ENCODE data around the gene SYNDIG1.

SYNDIG1 gene

DNA sequence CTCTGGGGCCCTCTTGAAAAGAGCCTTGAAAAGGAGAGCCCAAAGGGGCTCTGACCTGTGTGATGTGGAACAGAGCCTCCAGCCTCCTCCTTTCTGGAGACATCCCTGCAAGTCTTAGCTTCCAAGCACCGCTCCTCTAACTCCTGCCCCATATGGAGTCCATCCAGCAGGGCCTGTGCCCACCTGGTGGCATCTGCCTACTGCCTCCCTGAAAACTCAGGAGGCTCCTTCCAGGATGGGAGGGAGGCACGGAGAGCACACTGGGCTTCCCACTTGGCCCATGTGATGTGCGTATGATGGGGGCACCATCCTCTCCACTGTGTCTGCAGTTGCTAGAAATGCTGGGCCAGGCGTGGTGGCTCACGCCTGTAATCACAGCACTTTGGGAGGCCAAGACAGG lies 98.1 kb downstream of the SYNDIG1 start:
- no peak for DNase-seq (ENCODE audit: low read depth)

DNA sequence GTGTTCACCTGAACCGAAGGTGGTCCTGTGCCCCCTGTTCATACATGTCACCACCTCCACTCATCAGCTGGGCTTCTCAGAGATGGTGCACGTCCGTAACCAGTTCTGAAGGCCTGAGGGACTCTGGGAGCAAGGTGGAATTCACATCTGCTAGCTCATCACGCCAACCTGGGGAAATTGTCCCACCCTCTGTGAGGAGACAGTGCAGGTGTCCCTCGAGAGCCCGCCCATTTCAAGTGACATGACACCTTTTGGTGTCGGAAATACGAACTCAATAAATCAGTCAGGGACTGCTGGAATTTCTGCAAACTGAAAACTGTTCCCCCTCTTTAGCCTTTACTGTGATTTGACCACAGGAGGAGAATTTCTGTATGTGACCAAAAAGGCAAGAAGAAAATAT lies 99.4 kb downstream of the SYNDIG1 start:
- no peak for DNase-seq (ENCODE audit: low read depth)

DNA sequence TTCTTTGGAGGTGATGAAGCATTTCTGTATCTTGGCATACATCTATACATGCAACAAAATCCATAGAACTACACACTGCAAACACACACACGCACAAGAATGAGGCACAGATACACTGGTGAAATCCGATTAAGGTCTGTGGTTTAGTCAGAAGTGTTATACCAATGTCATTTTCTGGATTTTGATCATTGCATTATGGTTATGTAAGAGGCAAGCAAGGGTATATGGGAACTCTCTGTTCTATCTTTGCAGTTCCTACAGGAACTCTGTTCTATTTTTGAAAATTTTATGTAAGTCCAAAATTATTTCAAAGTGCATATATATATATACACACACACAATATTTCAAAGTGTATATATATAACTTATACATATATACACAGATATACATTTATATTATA lies 101.7 kb downstream of the SYNDIG1 start:
- no peak for DNase-seq (ENCODE audit: low read depth)

DNA sequence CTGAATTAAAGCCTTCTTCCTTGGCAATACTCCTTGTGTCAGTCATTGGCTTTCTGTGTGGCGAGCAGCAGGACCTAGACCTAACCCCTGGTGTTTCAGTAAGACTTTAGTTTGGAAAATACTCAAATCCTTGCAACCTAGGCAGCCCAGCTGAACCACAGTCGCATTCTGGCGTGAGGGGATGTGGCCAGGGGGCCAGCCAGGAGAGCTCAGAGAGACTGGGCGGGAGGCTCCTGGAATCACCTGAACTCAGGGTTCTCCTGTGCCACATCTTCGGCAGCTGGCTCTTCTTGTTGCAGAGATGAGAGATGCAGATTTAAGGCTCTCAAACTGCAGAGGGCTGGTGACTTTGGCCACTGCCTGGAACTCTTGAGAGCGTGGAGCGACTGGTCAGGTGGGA lies 102.7 kb downstream of the SYNDIG1 start:
- no peak for DNase-seq (ENCODE audit: low read depth)

DNA sequence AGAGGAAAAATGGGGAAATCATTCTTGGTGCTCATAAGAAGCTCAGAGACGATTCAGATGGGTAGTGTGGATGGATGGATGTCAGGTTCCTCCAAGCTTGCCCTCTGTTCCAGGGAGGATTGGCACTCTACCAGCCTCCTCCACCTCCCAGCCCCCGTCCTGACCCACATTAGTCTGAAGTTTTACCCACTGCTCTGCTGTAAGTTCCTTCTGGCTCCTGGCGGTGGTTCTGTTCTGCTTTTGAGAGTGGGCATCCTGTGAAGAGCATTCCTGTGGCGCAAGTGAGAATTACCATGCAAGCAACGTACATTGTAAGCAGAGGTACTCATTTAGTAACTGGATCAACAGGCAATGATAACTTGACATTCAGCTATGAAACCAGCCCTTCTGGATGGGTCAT lies 103.4 kb downstream of the SYNDIG1 start:
- no peak for DNase-seq (ENCODE audit: low read depth)

DNA sequence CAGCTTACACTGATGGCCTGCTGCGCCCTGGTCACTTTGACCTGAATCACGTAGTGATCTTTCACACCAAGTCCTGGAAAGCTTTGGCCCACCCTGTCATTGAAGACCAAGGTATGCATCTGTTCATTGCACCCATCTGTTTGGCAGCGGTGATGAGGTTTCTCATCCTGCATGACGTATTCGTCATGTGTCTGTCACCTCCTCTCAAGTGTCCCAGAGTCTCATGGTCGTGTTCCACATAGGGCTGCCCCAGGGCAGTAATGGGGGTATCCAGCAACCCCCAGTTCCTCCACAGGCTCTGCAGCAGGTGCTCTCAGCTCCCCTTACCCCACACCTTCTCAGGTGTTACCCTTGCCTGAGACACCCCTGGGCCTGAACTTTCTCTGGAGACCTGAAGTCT lies 104.1 kb downstream of the SYNDIG1 start:
- no peak for DNase-seq (ENCODE audit: low read depth)

DNA sequence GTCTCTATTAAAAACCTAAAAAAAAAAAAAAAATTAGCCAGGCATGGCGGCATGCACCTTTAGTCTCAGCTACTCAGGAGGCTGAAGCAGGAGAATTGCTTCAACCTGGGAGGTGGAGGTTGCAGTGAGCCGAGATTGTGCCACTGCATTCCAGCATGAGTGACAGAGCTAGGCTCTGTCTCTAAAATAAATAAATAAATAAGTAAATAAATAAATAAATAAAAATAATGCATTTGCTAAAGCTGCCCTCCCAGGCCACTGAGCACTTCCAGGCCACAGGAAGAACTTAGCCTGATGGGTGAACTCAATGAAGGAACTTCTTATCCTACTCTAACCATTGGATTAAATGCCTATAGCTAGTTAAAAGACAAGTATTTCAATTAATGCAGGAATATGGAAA lies 104.9 kb downstream of the SYNDIG1 start:
- no peak for DNase-seq (ENCODE audit: low read depth)

DNA sequence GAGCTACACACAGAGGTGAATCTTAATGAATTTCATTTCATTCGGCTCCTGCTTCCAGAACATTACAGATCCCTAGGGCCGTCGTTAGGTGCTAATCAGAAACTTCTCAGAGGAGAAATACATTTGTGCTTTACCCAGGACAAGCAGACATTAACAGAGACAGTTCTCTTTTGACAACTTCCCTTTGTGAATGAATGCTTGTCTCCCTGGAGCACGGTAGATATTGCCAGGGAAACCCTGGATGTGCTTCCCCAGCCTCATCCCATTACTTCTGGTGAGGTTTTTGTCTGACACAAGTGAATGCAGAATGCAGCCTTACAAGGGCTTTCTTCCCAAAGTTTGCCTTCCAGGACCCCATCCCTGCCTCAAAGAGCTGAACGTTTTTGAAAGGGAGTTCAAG lies 105.4 kb downstream of the SYNDIG1 start:
- no peak for DNase-seq (ENCODE audit: low read depth)

DNA sequence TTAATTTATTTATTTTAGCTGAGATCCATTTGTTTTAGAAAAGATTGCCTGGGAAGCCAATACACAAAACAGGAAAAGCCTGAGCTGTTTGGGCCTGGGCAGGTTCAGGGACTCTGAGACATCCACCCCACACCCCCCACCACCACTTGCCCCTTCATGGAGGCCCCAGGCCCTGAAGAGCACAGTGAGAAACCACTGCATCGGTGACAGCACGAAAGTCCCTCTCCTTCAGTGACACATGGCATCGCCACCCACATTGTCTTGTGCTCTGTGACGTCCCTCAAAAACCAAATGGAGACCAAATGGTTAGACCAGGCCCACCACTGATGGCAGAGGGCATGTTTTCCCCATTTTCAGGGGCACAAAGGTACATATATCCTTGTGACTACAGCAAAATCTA lies 106.4 kb downstream of the SYNDIG1 start:
- DNase-seq (ENCODE audit: low read depth), result no peak

DNA sequence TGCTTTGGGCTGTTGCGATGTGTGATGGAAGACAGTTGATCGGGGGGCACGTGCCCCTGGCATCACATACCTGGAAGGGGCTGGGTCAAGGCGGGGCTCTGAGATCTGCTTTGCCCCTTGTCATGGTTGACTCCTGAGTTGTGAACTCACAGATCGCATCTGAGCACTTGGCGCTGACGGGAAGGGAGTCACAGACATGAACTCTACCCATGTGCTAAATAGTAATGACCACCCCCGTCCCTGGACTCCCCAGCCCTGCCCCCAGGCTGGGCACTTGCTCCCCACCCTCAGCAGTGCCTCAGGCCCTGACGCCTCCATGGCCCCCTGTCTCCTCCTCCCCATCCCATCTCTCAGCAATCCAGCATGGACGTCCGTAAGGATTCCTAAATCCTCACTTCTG lies 107.0 kb downstream of the SYNDIG1 start:
- no peak for DNase-seq (ENCODE audit: low read depth)

DNA sequence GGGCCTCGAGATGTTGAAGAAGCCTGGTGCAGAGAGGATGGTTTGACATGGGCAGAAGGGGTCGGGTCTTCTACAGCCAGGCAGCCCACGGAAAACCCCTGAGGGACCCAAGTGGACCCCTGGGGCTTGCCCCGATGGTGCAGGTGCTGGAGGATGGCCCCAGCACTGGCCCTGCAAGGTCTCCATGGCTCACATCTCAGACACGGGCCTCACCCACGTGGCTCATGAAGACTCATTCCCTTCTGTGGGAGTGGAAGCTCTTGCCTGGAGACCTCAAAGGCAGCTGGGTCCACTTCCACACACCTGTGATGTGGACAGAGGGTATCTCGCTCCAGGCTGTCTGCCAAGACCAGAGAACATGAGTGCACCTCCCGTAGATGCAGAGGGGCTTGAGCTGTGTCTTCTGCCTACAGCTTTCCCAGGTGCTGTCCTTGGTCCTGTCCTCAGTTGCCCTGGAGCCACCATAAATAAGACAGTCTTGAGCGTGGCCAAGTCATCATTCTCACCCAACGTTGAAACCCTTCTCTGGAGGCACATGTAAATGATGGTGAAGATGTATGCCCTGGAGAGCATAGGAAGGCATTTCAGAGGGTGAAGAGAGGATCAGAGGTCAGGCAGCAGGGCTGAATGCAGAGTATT lies 108.0 kb downstream of the SYNDIG1 start:
- peak; percentile 3 for DNase-seq (ENCODE audit: low read depth)

DNA sequence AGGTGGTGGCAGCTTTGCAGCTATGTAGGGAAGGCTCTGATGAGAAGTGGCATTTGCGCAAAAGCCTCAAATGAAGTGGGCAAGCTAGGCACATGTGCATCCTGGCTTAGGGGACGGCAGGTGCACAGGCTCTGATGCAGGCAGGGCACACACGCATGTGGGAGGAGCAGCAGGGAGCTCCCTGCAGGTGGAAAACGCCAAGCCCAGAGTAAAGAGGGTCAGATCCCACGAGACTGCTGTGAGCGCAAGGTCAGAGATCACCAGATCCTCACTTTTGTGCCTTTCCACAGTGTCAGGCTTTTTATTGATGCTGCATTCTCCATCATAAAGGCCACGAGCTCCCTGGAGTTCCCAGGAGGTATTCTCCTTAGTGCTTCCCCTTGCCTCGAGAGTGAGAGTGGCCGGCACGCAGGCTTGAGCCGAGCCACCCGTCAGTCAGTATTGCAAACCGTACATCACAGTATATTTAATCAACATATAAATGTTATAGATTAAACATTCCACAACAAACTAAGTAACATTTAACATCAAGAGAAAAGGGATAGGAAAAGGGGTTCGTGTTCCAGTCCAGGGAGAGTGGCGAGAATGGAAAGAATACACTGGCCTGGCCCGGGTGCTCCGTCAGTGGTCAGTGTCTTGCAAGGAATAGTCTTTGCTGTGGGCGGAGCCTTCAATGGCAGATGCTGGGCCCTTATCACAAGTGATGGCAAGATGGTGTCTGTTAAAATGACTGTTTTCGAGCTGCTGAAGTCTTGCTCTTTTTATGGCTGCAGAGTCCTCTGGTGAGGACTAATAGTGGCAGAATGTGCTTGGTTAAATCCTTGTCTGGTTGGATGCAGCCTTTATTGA lies 109.4 kb downstream of the SYNDIG1 start:
- no peak for DNase-seq (ENCODE audit: low read depth)

DNA sequence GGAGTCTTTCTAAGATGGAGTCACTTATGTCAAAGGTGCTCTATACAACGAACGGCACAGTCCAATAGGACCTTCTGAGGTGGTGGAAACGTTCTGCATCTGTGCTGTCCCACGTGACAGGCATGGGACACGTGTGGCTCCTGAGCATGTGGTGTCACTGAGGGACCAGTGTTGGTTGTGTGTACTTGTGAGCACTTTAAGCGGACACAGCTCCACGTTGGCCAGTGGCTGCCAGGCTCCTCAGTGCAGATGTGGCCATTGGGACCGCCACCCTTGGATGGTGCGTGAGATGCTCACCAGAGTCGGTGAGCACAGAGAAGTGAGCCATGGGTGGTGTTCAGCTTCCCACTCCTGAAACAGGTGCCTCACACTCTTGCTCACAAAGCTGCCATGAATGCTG lies 110.0 kb downstream of the SYNDIG1 start:
- DNase-seq (ENCODE audit: low read depth), result no peak

DNA sequence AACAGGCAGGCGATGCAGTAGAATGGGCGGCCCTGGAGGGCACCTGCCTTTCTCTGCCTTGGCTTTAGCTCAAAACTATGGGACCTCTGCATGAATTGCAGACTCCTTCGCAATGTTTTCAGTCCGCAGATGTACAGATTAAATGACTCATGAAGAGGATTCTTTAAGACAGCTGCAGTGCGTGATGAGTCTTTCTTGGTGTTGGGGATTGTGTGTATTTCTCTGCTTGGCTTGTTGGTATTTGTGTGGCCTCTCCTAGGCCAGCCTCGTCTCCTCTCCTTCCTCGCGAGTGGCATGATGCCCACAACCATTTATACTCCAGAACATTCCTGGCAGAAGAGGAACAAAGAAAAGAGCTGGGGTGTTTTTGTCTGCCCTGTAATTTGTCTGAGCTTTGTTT lies 110.6 kb downstream of the SYNDIG1 start:
- DNase-seq (ENCODE audit: low read depth), result no peak

DNA sequence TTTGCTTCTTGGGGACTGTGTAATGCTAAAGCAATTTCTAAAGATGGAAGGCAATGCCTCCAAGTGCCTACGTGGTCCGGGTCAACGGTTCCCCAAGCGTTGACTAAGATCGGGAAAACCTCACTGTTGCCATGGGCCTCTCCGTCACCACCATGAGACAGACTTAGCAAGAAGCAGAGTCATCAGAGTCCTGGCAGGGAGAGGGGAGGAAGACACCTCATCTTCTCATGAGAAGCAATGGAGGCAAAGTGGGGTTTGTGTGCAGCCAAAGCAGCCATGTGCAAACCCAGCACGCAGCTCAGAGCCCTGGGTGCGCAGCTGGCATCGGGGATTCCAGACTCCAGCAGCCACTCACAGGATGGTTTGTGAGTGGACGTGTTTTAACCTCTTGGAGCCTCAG lies 111.4 kb downstream of the SYNDIG1 start:
- DNase-seq (ENCODE audit: low read depth), result no peak

DNA sequence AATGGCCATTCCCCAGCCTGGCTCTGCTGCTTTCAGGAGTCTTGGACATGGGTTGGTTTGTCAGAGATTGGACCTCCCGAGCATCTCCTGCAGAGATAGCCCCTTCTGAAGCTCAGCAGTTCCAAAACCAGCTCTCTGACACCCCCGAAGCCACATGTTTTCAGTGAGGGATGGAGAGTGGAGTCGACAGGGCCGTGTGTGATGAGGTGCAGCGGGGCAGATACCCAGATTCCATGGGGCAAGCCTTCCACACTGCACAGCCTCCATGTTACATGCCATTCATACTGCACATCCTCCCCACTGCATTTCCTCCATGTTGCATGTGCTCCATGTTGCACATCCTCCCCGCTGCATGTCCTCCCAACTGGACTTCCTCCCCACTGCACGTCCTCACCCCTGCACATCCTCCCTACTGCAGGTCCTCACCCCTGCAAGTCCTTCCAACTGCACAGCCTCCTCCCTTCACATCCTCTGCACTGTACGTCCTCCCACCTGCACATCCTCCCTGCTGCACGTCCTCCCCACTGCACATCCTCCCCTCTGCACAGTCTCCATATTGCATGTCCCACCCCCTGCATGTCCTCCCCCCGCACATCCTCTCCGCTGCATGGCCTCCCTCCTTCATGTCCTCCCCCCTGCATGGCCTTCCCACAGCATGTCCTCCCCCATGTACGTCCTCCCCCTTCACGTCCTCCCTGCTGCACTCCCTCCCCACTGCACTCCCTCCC lies 112.2 kb downstream of the SYNDIG1 start:
- no peak for DNase-seq (ENCODE audit: low read depth)

DNA sequence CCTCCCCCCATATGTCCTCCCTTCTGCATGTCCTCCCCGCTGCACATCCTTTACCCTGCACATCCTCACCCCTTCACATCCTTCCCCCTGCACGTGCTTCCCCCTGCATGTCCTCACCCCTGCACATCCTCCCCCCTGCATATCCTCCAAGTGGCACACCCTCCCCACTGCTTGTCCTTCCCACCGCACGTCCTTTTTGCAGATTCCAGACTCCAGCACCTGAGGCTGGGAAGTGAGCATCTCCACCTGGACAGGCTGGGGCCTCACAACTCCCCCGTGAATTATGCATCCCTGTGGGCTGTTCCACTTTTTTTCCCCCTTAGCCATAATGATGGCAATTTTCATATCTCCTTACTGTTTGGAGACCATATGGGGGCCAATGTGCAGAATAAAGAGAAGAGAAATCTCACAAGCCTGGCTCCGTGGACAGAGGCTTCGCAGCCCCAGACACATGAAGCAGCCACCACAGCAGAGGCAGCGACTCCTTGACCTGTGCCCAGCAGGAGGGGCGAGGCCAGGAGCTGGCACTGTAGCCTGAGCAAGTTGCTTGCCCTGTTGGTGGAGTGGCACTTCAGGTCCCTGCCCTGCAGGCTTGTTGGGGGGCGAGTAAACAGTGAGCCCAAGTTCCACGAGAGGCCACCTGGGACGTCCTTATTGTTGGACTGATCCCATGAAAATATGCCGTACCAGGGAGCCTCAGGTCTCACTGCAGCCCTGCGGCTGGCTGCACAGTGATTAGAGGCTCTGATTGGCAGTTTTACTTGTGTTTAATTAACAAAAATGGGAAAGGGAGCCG lies 113.1 kb downstream of the SYNDIG1 start:
- no peak for DNase-seq (ENCODE audit: low read depth)

DNA sequence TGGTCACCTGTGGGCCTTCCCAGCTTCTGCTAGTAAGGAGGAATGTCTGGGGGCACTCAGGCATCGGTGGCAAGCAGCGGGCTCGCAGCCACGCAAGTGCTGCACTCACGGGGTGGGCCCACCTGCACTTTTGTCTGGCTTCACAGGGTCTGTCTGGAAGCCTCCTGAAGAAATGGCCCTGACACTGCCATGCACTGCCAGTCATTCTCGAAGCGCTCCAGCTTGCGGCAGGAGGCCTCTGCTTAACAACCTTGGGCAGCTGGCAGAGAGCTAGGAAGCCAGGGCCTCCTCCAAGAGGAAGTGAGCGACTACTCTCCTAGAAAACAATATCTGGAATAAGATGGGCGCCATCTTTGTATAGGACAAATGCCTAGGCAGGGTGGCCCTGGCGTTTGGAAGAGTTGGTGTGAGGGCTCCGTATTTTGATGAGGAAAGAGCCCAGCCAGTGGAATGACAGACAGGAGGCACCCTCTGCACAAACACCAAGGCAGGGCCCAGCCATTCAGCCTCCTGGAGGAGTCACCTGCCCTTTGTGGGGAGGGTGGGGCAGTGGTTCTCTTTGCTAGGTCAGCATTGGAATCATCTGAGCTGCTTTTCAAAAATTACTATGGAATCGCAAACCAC lies 113.9 kb downstream of the SYNDIG1 start:
- no peak for DNase-seq (ENCODE audit: low read depth)

DNA sequence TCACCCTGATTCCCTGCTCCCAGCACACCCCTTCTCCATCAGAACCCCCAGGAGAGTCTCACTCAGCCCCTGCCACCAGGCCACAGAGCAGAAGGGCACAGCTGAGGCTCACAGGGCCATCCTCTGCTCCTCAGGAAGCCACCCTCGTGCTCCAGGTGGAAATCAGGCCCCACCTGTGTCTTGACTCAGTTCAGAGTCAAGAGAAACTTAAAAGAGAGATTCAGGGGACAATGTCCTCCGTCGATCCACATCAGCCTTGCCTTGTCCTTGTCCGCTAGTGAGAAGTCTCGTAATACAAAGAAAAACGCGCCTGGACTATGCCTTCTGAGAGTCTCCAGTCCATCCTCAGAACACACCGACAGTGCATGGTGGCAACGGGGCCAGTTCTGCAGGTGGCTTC lies 114.6 kb downstream of the SYNDIG1 start:
- DNase-seq (ENCODE audit: low read depth), result no peak

DNA sequence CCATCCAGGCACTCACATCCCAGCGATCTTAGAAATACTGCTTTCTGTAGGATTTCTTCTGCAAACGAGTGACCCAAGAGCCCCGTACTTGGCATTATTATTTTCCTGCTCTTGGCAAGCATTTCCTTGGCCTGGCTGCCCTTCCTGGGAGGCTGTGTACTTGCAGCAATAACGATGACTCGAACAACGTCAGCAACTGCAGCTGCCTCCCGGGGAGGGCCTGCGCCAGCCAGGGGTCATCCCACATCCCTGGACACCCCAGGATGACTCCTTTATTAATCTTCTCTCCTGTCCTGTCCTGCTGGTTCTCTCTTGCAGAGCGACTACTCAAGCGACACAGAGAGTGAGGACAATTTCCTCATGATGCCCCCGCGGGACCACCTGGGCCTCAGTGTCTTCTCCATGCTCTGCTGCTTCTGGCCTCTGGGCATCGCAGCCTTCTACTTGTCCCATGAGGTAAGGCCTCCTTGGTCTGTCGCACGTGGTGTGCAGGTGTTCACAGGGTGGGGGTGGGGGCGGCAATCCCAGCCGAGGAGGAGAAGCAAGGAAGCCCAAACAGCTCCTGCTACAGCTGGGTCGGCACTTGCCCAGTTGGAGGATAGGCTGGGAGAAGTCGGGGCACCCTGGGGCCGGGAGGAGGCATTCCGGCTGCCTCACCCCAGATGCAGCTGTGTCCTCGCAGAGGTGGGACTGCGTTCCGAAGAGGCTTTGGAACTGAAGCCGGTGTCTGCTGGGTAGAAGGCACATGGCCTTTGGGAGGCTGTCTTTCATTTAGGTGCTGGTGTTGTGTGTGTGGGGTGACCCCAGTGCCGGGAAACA lies 115.3 kb downstream of the SYNDIG1 start:
- DNase-seq (ENCODE audit: low read depth), result peak; percentile 26

Measured in EH (cell line).